ENCODE data around the gene PROSER3.

The PROSER3 gene

DNA sequence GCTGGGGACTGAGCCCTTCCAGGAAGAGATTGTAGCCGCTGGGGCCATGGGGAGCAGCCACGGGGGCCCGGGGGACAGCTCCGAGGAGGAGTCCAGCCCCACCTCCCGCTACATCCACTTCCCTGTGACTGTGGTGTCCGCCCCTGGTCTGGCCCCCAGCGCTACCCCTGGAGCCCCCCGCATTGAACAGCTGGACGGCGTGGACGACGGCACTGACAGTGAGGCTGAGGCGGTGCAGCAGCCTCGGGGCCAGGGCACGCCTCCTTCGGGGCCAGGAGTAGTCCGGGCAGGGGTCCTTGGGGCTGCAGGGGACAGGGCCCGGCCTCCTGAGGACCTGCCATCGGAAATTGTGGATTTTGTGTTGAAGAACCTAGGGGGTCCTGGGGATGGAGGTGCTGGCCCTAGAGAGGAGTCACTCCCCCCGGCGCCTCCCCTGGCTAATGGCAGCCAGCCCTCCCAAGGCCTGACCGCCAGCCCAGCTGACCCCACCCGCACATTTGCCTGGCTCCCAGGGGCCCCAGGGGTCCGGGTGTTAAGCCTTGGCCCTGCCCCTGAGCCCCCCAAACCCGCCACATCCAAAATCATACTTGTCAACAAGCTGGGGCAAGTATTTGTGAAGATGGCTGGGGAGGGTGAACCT lies 25.3 kb upstream of the PROSER3 start:
- Histone ChIP-seq H3K4me3 (ENCODE audit: extremely low read depth, insufficient read depth, low read length, poor library complexity, severe bottlenecking) (no peak overlapping the region), H3K27ac (ENCODE audit: low read depth, low read length, severe bottlenecking) (no peak overlapping the region), H3K9me3 (ENCODE audit: control insufficient read depth, low read length) (no peaks in the 10 kb centered on the region), H3K36me3 (ENCODE audit: control insufficient read depth, insufficient read depth, low read length) (peaks cover 97% of the 10 kb centered on the region), H3K4me1 (ENCODE audit: control insufficient read depth, insufficient read depth, low read length, poor library complexity, severe bottlenecking) (peaks cover 3% of the 10 kb centered on the region)
- 95 to 97% methylated on average over 21 to 23 of the region's 25 CpGs for WGBS, 2 experiments (ENCODE audit: insufficient coverage in 2 of 2)

DNA sequence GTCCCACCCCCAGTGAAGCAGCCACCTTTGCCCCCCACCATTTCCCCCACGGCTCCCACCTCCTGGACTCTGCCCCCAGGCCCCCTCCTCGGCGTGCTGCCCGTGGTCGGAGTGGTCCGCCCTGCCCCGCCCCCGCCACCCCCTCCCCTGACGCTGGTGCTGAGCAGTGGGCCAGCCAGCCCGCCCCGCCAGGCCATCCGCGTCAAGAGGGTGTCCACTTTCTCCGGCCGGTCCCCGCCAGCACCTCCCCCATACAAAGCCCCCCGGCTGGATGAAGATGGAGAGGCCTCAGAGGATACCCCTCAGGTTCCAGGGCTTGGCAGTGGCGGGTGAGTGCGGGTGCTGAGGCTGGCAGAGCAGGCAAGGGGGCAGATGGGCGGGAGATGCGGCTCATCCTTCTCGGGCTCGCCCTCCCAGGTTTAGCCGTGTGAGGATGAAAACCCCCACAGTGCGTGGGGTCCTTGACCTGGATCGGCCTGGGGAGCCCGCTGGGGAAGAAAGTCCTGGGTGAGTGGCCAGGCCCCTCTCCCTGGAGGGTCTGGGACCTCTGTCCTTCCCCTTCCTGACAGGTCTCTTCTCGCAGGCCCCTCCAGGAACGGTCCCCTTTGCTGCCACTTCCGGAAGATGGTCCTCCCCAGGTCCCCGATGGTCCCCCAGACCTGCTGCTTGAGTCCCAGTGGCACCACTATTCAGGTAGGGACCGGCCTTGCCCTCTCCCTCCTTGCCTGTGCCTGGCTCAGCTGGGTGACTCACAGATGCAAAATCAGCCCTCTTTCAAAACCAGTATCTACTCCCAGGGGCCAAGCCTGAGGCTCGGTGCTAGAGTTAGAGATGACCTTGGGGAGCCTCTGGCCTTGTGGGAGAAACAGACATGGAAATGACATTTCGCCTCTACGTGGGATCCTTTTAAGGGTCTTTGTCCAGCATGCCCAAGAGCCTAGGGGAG lies 24.5 kb upstream of the PROSER3 start:
- H3K4me3 ChIP-seq (ENCODE audit: extremely low read depth, insufficient read depth, low read length, poor library complexity, severe bottlenecking): no peak overlapping the region
- H3K36me3 ChIP-seq (ENCODE audit: control insufficient read depth, insufficient read depth, low read length): peaks cover 97% of the 10 kb centered on the region
- H3K4me1 ChIP-seq (ENCODE audit: control insufficient read depth, insufficient read depth, low read length, poor library complexity, severe bottlenecking): peaks cover 3% of the 10 kb centered on the region
- no peaks in the 10 kb centered on the region for H3K9me3 ChIP-seq (ENCODE audit: control insufficient read depth, low read length)
- no peak overlapping the region for H3K27ac ChIP-seq (ENCODE audit: low read depth, low read length, severe bottlenecking)
- WGBS, 2 experiments (ENCODE audit: insufficient coverage in 2 of 2): 93 to 98% methylated on average over 16 to 22 of the region's 35 CpGs

DNA sequence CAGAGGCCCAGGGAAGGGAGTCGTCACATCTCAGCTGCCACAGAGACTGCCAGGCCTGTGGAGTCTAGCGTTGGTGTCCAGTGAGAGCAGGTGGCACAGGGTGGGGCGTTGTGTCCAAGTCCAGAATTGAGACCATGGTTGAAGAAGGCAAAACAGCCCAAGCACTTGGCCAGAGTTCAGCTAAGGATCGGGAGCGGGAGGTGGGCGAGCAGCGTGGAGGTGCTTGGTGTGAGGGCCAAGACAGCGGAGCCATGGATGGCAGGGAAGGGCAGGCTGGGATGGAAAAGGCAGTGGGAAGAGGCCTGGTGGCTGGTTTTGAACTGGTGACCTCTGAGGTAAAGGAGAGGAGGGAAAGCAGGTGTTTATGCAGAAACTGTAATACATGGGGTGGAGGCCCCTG lies 23.7 kb upstream of the PROSER3 start:
- no peak overlapping the region for H3K27ac ChIP-seq (ENCODE audit: low read depth, low read length, severe bottlenecking)
- H3K4me3 ChIP-seq (ENCODE audit: extremely low read depth, insufficient read depth, low read length, poor library complexity, severe bottlenecking): no peak overlapping the region
- WGBS, 2 experiments (ENCODE audit: insufficient coverage in 2 of 2): 98% methylated on average over 8 of the region's 8 CpGs
- H3K4me1 ChIP-seq (ENCODE audit: control insufficient read depth, insufficient read depth, low read length, poor library complexity, severe bottlenecking): peaks cover 3% of the 10 kb centered on the region
- H3K9me3 ChIP-seq (ENCODE audit: control insufficient read depth, low read length): no peaks in the 10 kb centered on the region
- H3K36me3 ChIP-seq (ENCODE audit: control insufficient read depth, insufficient read depth, low read length): peaks cover 97% of the 10 kb centered on the region

DNA sequence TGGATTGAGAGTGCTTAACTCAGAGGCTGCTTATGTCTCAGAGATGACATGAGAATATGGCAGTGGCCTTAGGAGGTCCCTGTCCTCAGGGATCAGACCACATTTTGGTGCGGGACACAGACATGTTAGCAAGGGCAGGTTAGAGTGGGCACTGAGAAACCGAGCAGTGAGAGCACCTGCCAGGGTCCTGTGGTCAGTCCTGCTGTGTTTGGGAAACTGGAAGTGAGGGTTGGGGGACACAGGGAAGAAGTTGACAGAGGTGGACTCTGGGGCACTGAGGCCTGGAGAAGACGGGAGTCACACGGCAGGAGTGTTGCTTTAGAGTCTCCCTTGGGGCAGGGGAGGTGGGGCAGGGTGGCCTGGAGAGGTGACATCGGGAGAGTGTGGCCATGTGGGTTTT lies 23.1 kb upstream of the PROSER3 start:
- peaks cover 8% of the 10 kb centered on the region for H3K4me1 ChIP-seq (ENCODE audit: control insufficient read depth, insufficient read depth, low read length, poor library complexity, severe bottlenecking)
- H3K9me3 ChIP-seq (ENCODE audit: control insufficient read depth, low read length): no peaks in the 10 kb centered on the region
- no peak overlapping the region for H3K4me3 ChIP-seq (ENCODE audit: extremely low read depth, insufficient read depth, low read length, poor library complexity, severe bottlenecking)
- peaks cover 92% of the 10 kb centered on the region for H3K36me3 ChIP-seq (ENCODE audit: control insufficient read depth, insufficient read depth, low read length)
- H3K27ac ChIP-seq (ENCODE audit: low read depth, low read length, severe bottlenecking): no peak overlapping the region
- 91 to 97% methylated on average over 5 of the region's 5 CpGs for WGBS, 2 experiments (ENCODE audit: insufficient coverage in 2 of 2)

DNA sequence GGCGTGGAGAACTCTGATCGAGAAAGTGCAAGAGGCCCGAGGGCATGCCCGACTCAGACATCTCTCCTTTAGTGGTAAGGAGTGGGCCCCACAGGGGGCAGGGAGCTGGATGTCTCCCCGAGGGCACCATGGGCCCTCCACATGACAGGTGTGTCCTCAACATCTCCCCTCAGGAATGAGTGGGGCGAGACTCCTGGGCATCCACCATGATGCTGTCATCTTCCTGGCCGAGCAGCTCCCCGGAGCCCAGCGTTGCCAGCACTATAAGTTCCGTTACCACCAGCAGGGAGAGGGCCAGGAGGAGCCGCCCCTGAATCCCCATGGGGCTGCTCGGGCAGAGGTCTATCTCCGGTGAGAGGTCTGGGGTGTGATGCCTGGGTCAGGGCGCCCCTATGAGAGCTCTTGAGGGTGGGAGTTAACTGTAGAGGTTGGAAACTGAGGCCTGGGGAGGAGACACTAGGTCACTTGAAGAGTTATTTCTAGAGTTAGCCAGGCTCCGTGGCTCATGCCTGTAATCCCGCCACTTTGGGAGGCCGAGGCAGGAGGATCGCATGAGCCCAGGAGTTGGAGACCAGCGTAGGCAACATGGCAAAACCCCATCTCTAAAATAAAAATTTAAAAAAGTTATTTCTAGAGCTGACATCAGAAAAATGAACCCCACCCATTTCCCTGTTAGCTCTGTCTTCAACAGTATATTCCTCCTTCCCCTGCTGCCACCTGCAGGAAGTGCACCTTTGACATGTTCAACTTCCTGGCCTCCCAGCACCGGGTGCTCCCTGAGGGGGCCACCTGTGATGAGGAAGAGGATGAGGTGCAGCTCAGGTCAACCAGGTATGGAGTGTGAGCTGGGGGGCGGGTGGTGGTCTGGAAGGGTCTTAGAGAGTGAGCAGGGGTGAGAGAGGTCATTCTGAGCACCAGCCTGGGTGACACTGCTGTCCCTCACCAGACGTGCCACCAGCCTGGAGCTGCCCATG lies 20.8 kb upstream of the PROSER3 start:
- no peak overlapping the region for H3K4me3 ChIP-seq (ENCODE audit: extremely low read depth, insufficient read depth, low read length, poor library complexity, severe bottlenecking)
- H3K27ac ChIP-seq (ENCODE audit: low read depth, low read length, severe bottlenecking): no peak overlapping the region
- no peaks in the 10 kb centered on the region for H3K9me3 ChIP-seq (ENCODE audit: control insufficient read depth, low read length)
- 96 to 97% methylated on average over 10 to 20 of the region's 22 CpGs for WGBS, 2 experiments (ENCODE audit: insufficient coverage in 2 of 2)
- peaks cover 12% of the 10 kb centered on the region for H3K4me1 ChIP-seq (ENCODE audit: control insufficient read depth, insufficient read depth, low read length, poor library complexity, severe bottlenecking)
- peaks cover 70% of the 10 kb centered on the region for H3K36me3 ChIP-seq (ENCODE audit: control insufficient read depth, insufficient read depth, low read length)

DNA sequence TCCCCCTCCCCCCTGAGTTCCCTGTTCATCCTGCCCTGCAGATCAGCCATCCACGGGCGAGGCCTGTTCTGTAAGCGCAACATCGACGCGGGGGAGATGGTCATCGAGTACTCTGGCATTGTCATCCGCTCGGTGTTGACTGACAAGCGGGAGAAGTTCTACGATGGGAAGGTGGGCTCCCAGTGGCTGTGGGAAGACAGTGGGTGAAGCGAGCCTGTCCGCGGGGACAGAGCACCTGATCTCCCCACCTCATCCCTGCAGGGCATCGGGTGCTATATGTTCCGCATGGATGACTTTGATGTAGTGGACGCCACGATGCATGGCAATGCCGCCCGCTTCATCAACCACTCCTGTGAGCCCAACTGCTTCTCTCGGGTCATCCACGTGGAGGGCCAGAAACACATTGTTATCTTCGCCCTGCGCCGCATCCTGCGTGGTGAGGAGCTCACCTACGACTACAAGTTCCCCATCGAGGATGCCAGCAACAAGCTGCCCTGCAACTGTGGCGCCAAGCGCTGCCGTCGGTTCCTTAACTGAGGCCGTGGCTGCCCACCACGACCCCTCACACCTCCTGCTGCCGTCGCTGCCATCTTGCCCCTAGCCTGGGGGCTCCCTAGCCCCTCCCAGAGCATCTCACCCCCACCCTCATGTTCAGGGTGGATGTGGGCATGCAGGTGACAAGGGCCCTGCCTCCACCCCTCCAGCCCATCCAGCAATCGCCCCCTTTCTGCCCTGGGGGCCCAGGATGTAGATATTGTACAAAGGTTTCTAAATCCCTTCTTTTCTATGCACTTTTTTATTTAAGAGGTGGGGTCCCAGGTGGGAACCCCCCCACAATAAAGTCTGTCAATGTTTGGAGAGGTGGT lies 19.7 kb upstream of the PROSER3 start:
- Histone ChIP-seq H3K36me3 (ENCODE audit: control insufficient read depth, insufficient read depth, low read length) (peaks cover 66% of the 10 kb centered on the region), H3K9me3 (ENCODE audit: control insufficient read depth, low read length) (no peaks in the 10 kb centered on the region), H3K4me3 (ENCODE audit: extremely low read depth, insufficient read depth, low read length, poor library complexity, severe bottlenecking) (no peak overlapping the region), H3K27ac (ENCODE audit: low read depth, low read length, severe bottlenecking) (no peak overlapping the region), H3K4me1 (ENCODE audit: control insufficient read depth, insufficient read depth, low read length, poor library complexity, severe bottlenecking) (peaks cover 12% of the 10 kb centered on the region)
- WGBS, 2 experiments (ENCODE audit: insufficient coverage in 2 of 2): 95 to 98% methylated on average over 28 to 34 of the region's 37 CpGs

DNA sequence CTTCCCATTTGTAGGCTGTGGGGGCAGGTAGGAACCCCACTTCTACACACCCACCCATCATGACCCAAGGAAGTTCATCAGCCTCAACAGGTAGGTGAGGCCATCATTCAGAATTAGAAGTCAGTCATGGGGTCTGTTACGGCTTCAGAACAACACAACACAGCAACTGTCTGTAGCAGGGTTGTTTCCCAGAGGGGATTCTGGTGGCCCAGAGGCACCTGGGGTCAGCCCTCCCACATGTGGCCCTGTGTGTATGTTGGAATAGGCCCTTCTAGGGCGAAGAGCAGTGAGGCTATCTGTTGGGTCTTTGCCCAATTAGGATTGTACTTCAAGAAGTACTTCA lies 19.1 kb upstream of the PROSER3 start:
- no peaks in the 10 kb centered on the region for H3K9me3 ChIP-seq (ENCODE audit: control insufficient read depth, low read length)
- H3K27ac ChIP-seq (ENCODE audit: low read depth, low read length, severe bottlenecking): no peak overlapping the region
- WGBS, 2 experiments (ENCODE audit: insufficient coverage in 2 of 2): 93 to 100% methylated on average over 2 of the region's 2 CpGs
- H3K36me3 ChIP-seq (ENCODE audit: control insufficient read depth, insufficient read depth, low read length): peaks cover 62% of the 10 kb centered on the region
- H3K4me3 ChIP-seq (ENCODE audit: extremely low read depth, insufficient read depth, low read length, poor library complexity, severe bottlenecking): no peak overlapping the region
- peaks cover 12% of the 10 kb centered on the region for H3K4me1 ChIP-seq (ENCODE audit: control insufficient read depth, insufficient read depth, low read length, poor library complexity, severe bottlenecking)

DNA sequence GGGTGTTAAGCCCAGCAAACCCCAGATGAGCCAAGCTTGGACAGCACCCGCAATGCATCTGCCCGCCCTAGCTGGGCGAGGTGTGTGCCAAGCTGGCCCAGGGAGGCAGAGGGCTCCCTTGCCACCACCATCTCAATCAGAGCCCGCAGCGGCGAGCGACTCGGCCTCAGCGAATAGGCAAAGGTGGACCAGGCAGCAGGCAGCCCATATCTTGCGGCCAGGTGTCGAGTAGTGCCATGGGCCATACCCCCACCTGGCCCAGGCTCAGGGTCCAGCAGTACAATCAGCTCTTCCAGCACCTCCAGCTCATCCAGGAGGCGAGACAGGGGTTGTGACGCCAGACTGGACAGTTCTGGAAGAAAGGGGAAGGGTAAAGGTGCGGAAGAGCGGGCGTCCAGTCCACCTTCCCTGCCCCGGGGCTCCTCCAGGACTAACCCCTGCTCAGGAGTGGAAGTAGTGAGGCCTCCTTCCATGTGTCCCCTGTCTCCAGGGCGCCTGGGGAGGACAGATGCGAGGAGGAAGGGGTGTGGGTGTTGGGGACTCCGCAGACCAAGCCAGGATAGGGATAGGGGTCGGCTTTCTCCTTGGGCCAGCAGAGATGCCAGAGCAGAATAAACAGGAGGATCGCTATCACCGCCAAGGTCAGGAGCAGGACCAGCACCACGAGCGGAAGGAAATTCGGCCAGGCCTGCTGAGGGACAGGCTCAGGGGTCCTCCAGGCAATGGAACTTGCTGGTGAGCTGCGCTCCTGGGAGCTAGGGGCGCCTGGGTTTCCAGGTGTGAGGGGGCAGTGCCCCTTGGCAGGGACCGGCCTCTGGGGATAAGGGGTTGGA lies 18.5 kb upstream of the PROSER3 start:
- Histone ChIP-seq H3K36me3 (ENCODE audit: control insufficient read depth, insufficient read depth, low read length) (peaks cover 58% of the 10 kb centered on the region), H3K9me3 (ENCODE audit: control insufficient read depth, low read length) (no peaks in the 10 kb centered on the region), H3K4me3 (ENCODE audit: extremely low read depth, insufficient read depth, low read length, poor library complexity, severe bottlenecking) (peak overlapping the region; percentile 56), H3K27ac (ENCODE audit: low read depth, low read length, severe bottlenecking) (no peak overlapping the region), H3K4me1 (ENCODE audit: control insufficient read depth, insufficient read depth, low read length, poor library complexity, severe bottlenecking) (peaks cover 12% of the 10 kb centered on the region)
- WGBS, 2 experiments (ENCODE audit: insufficient coverage in 2 of 2): 91% methylated on average over 22 to 26 of the region's 29 CpGs

DNA sequence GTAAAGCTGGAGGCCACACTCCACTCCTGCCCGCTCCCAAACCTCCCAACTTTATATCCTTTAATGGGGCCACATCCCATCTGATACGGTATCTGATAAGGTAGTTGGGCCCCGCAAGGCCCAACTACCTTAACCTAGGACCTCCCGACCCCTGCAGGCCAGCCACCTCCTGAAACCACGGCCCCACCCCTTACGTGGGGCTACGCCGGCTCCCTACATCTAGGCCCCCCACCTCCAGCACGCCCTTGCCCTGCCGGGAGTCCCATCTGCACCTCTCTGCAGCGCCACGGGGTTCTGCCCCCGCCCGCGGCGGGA lies 17.9 kb upstream of the PROSER3 start:
- Histone ChIP-seq H3K4me3 (ENCODE audit: extremely low read depth, insufficient read depth, low read length, poor library complexity, severe bottlenecking) (peak overlapping the region; percentile 56), H3K27ac (ENCODE audit: low read depth, low read length, severe bottlenecking) (no peak overlapping the region), H3K9me3 (ENCODE audit: control insufficient read depth, low read length) (no peaks in the 10 kb centered on the region), H3K4me1 (ENCODE audit: control insufficient read depth, insufficient read depth, low read length, poor library complexity, severe bottlenecking) (peaks cover 12% of the 10 kb centered on the region), H3K36me3 (ENCODE audit: control insufficient read depth, insufficient read depth, low read length) (peaks cover 52% of the 10 kb centered on the region)
- 5 to 13% methylated on average over 11 to 14 of the region's 16 CpGs for WGBS, 2 experiments (ENCODE audit: insufficient coverage in 2 of 2)
